K562 (cell line): ENCODE data around the gene TMEM151A. TPM values are rescaled to one million over a fixed set of nuclear protein-coding genes. Genes with fewer than 3 reads are reported as not detected.

Experiments used
- CTCF ChIP-seq, 3 experiments: IDR thresholded peaks in 2 of 3; conservative IDR thresholded peaks in 1 of 3; 2 replicates each; pipeline ENCODE4 v1.5.1; 2011 to 2012; ENCODE audit warnings: low read length in 3 of 3, mild to moderate bottlenecking in 3 of 3, control low read depth in 2 of 3, improper control_type of control experiment in 1 of 3, inconsistent platforms in 1 of 3, low read depth in 1 of 3, mixed read lengths in 1 of 3, moderate library complexity in 1 of 3; ENCODE audit not compliant: insufficient read depth in 2 of 3
- ELF2 ChIP-seq: fragments of 250-450 bp; sonication (Bioruptor Pico); IDR thresholded peaks from 2 replicates; pipeline ENCODE4 v1.5.0; 2021; ENCODE audit warnings: mild to moderate bottlenecking
- HSF4 ChIP-seq: fragments of 250-450 bp; sonication (Bioruptor Pico); IDR thresholded peaks from 2 replicates; pipeline ENCODE4 v2.1.2; 2022; ENCODE audit warnings: mild to moderate bottlenecking, moderate library complexity, borderline replicate concordance
- ID3 ChIP-seq, 2 experiments: fragments of 250-450 bp in 1 of 2; fragments of 450-650 bp in 1 of 2; sonication (Bioruptor Pico) in 1 of 2; IDR thresholded peaks; 2 replicates each; pipeline versions ENCODE4 v1.6.1 to v1.8.0; 2016 to 2021; ENCODE audit warnings: mild to moderate bottlenecking in 2 of 2, moderate library complexity in 2 of 2, missing compliant biosample characterization in 1 of 2, missing genetic modification characterization in 1 of 2
- KLF13 ChIP-seq: fragments of 450-650 bp; IDR thresholded peaks from 2 replicates; pipeline ENCODE4 v1.6.1; 2016; ENCODE audit warnings: missing genetic modification characterization, low read depth, mild to moderate bottlenecking, missing compliant biosample characterization, moderate library complexity, borderline replicate concordance
- MNT ChIP-seq, 2 experiments: fragments of 450-650 bp; conservative IDR thresholded peaks; 2 replicates each; pipeline ENCODE4 v1.6.1; 2017; ENCODE audit warnings: mild to moderate bottlenecking in 2 of 2, moderate library complexity in 2 of 2
- NCOR1 ChIP-seq: fragments of 450-650 bp; IDR thresholded peaks from 2 replicates; pipeline ENCODE4 v1.6.1; 2016; ENCODE audit warnings: mild to moderate bottlenecking, moderate library complexity
- NFATC3 ChIP-seq: fragments of 450-650 bp; IDR thresholded peaks from 2 replicates; pipeline ENCODE4 v1.6.1; 2017; ENCODE audit warnings: mild to moderate bottlenecking
- NR4A1 ChIP-seq, 2 experiments: fragments of 250-450 bp in 1 of 2; fragments of 450-650 bp in 1 of 2; sonication (Bioruptor Pico) in 1 of 2; IDR thresholded peaks; 2 replicates each; pipeline versions ENCODE4 v1.4.0 to v1.6.1; 2016 to 2020; ENCODE audit warnings: mild to moderate bottlenecking in 2 of 2, missing compliant biosample characterization in 1 of 2, missing genetic modification characterization in 1 of 2, moderate library complexity in 1 of 2
- PCBP2 ChIP-seq: fragments of 200-400 bp; formaldehyde crosslinking; IDR thresholded peaks from 2 replicates; pipeline ENCODE4 v1.6.1; 2018; ENCODE audit warnings: low read length, low read depth, mild to moderate bottlenecking, moderate library complexity; ENCODE audit not compliant: poor library complexity, severe bottlenecking
- POLR2B ChIP-seq: fragments of 450-650 bp; IDR thresholded peaks from 2 replicates; pipeline ENCODE4 v1.6.1; 2018; ENCODE audit warnings: low read depth; ENCODE audit not compliant: partially characterized antibody
- PRPF4 ChIP-seq: fragments of 200-400 bp; formaldehyde crosslinking; IDR thresholded peaks from one replicate; pipeline ENCODE4 v1.6.1; 2017; ENCODE audit warnings: low read length, low read depth, mild to moderate bottlenecking; ENCODE audit not compliant: insufficient read depth, poor library complexity, severe bottlenecking
- SIN3B ChIP-seq: fragments of 450-650 bp; IDR thresholded peaks from 2 replicates; pipeline ENCODE4 v1.6.1; 2017; ENCODE audit warnings: low read depth, mild to moderate bottlenecking, moderate library complexity
- SP2 ChIP-seq: IDR thresholded peaks from 2 replicates; pipeline ENCODE4 v1.6.1; 2011; ENCODE audit warnings: mild to moderate bottlenecking, low read depth, low read length, moderate library complexity; ENCODE audit not compliant: poor library complexity, severe bottlenecking; ENCODE audit errors: extremely low read depth
- TOE1 ChIP-seq, 2 experiments: fragments of 450-650 bp in 1 of 2; sonication (generic) in 1 of 2; formaldehyde crosslinking in 1 of 2; IDR thresholded peaks; 2 replicates each; pipeline versions ENCODE4 v1.7.1 to v1.8.0; 2016 to 2022; ENCODE audit warnings: borderline replicate concordance in 2 of 2, mild to moderate bottlenecking in 2 of 2, antibody characterized with exemption in 1 of 2, inconsistent platforms in 1 of 2, low read depth in 1 of 2, missing genetic modification reagents in 1 of 2, moderate library complexity in 1 of 2
- ZBTB33 ChIP-seq: sonication (generic); formaldehyde crosslinking; IDR thresholded peaks from 2 replicates; pipeline ENCODE4 v1.8.1; 2023; ENCODE audit warnings: mild to moderate bottlenecking, missing genetic modification reagents
- ZNF347 ChIP-seq: fragments of 450-650 bp; formaldehyde crosslinking; IDR thresholded peaks from 2 replicates; pipeline ENCODE4 v1.4.0; 2020; ENCODE audit warnings: low read depth, mild to moderate bottlenecking, moderate library complexity
- polyA plus RNA-seq, 8 experiments: library from polyadenylated mRNA; depleted of rRNA in 4 of 8; stranded (reverse) in 5 of 8; unstranded in 3 of 8; fragments of >200 nt; fragmentation: Nextera tagmentation in 2 of 8; fragmentation: Illumina TruSeq in 1 of 8; extraction: Ambion mirVana in 2 of 8; extraction: Trizol in 1 of 8; gene quantifications; 2 replicates each; pipeline versions ENCODE4 v1.2.1 to v1.2.3, GENCODE V29; 2011 to 2014; ENCODE audit warnings: inconsistent platforms in 1 of 8, missing spikeins in 1 of 8
- total RNA-seq, 7 experiments: library from RNA; depleted of rRNA in 6 of 7; stranded (reverse); fragments of >200 nt in 6 of 7; fragmentation: Illumina TruSeq in 2 of 7; extraction: Trizol in 2 of 7; gene quantifications; 2 replicates each; pipeline versions ENCODE4 v1.2.1 to v1.2.3, GENCODE V29; 2011 to 2021; ENCODE audit warnings: low replicate concordance in 1 of 7

TMEM151A gene
- total and polyA plus RNA-seq, 9 of the 15 experiments (the other 6 are each of a cell fraction or from before 2014, with no cell fraction given): not detected

- TF ChIP-seq CTCF (IDR thresholded peaks at IDR 0.05 in 2 of 3, conservative IDR thresholded peaks at IDR 0.05 in 1 of 3; ENCODE audit: insufficient read depth in 2 of 3, low read depth in 1 of 3, low read length in 3 of 3) (peak; percentile 11 to 25 (median 18); a peak in 3 of 6 replicates), SP2 (no peak), ZBTB33 (no peak), PCBP2 (no peak), NR4A1 (CRISPR knock-in tag; IDR thresholded peaks at IDR 0.05) (no peak), NR4A1 (tag; IDR thresholded peaks at IDR 0.05) (0 out of 2 replicates have a peak, but pooled peaks have one; percentile 25), ID3 (CRISPR knock-in tag; IDR thresholded peaks at IDR 0.05) (no peak), ID3 (tag; IDR thresholded peaks at IDR 0.05) (no peak), ELF2 (CRISPR knock-in tag) (peak; percentile 99), MNT (conservative IDR thresholded peaks at IDR 0.05) (peak; percentile 64 to 91), NFATC3 (no peak), KLF13 (no peak), SIN3B (peak; percentile 96), TOE1 (IDR thresholded peaks at IDR 0.05; ENCODE audit: borderline replicate concordance) (no peak), TOE1 (CRISPR knock-in tag; IDR thresholded peaks at IDR 0.05; ENCODE audit: borderline replicate concordance, low read depth) (no peak), ZNF347 (CRISPR knock-in tag) (no peak), POLR2B (peak; percentile 69), NCOR1 (no peak), PRPF4 (no peak), HSF4 (CRISPR knock-in tag) (no peak)
Measured at GRCh38 chr11:66344550-66345315, 53.0 kb downstream of the TMEM151A start, which contains the start of gene BRMS1 (continued).
